Measurements from ENCODE around the gene PKMYT1. TPM values are rescaled to one million over a fixed set of nuclear protein-coding genes. Genes with fewer than 3 reads are reported as not detected.

Gene PKMYT1
- total and polyA plus RNA-seq, 2 of the 4 experiments (the other 2 are of a cell fraction) = 1.8 to 14.9 TPM

- H3K23ac ChIP-seq (ENCODE audit: low read depth, low read length) = no peak overlapping the region
- no peak for TF ChIP-seq CEBPB (IDR thresholded peaks at IDR 0.05; ENCODE audit: low read depth, low read length)
- DNase-seq = no peak
- no peak overlapping the region for H2AK5ac ChIP-seq (ENCODE audit: low read depth, low read length)
- intact Hi-C loops (cut with micrococcal nuclease) = no loop called here
- H2AK9ac ChIP-seq (replicated peaks; ENCODE audit: low read depth, low read length, poor library complexity) = no peak overlapping the region
- no peak overlapping the region for H3K4me3 ChIP-seq (ENCODE audit: insufficient read depth, low read depth, low read length)
- ATAC-seq (ENCODE audit: low read depth) = no peak
- H4K20me1 ChIP-seq (ENCODE audit: insufficient read depth, low read length) = peaks cover 8% of the 10 kb centered on the region
- no peak overlapping the region for H2BK120ac ChIP-seq (ENCODE audit: low read depth, low read length)
- H3K36me3 ChIP-seq (ENCODE audit: control insufficient read depth, insufficient read depth, low read length) = peaks cover 2% of the 10 kb centered on the region; the same call in 1 of the 2 replicates
- no peak overlapping the region for H4K5ac ChIP-seq (ENCODE audit: low read depth, low read length)
- dilution Hi-C loops (cut with HindIII; ENCODE audit: low sequenced_read_pairs, unreplicated experiment) = no loop called here
- CTCF ChIA-PET = no interaction called here
- WGBS, 2 experiments (ENCODE audit: extremely low coverage in 2 of 2, insufficient read length in 1 of 2) = 85% methylated on average over 5 of the region's 7 CpGs; no CpG with 5 or more reads in 1 of the 2 experiments
- in situ Hi-C loops (cut with MboI; ENCODE audit: low sequenced_read_pairs) = no loop called here
- H3K9me1 ChIP-seq (ENCODE audit: insufficient read depth, low read length) = no peaks in the 10 kb centered on the region
- no peaks in the 10 kb centered on the region for H3K9me3 ChIP-seq (ENCODE audit: control insufficient read depth, insufficient read depth, low read length)
- no peak overlapping the region for H2BK20ac ChIP-seq (ENCODE audit: low read depth, low read length)
- POLR2A ChIA-PET (ENCODE audit: unreplicated experiment) = no interaction called here
- H3K56ac ChIP-seq (ENCODE audit: extremely low read depth, insufficient read depth, low read length) = no peak overlapping the region
- no peak overlapping the region for H2BK5ac ChIP-seq (ENCODE audit: low read depth, low read length, poor library complexity, severe bottlenecking)
- H3K4me2 ChIP-seq (ENCODE audit: low read depth, low read length) = no peak overlapping the region
- peaks cover 14 to 26% of the 10 kb centered on the region in 2 experiments for H3K79me1 ChIP-seq (ENCODE audit: low read depth in 1 of 2, low read length in 2 of 2)
- H3K27me3 ChIP-seq (ENCODE audit: control insufficient read depth, insufficient read depth, low read length) = no peaks in the 10 kb centered on the region
- no peak overlapping the region for H3K9ac ChIP-seq (ENCODE audit: low read depth, low read length)
- no peak overlapping the region for H3K14ac ChIP-seq (replicated peaks; ENCODE audit: low read depth, low read length)
- H3K27ac ChIP-seq (ENCODE audit: insufficient read depth, low read length) = no peak overlapping the region
- BruUV-seq (replicated peaks) = no TSS peak
- H2BK15ac ChIP-seq (ENCODE audit: low read depth, low read length) = no peak overlapping the region
- H4K91ac ChIP-seq (ENCODE audit: insufficient read depth, low read depth, low read length) = no peak overlapping the region
- no peak overlapping the region for H3K4ac ChIP-seq (ENCODE audit: low read depth, low read length)
- H2AFZ ChIP-seq (replicated peaks; ENCODE audit: low read length, poor library complexity) = no peak overlapping the region
- H3K18ac ChIP-seq (ENCODE audit: low read depth, low read length) = no peak overlapping the region
- H3K4me1 ChIP-seq (ENCODE audit: control insufficient read depth, insufficient read depth, low read length) = peaks cover 4% of the 10 kb centered on the region
- H4K8ac ChIP-seq (ENCODE audit: low read depth in 2 of 2, low read length in 2 of 2) = no peak overlapping the region
Measured at GRCh38 chr16:2976201-2976600, 4.0 kb downstream of the PKMYT1 start.
